Prostate gland (tissue), 2 donors: ENCODE data around the gene NRN1L.

Source experiments
- POLR2A ChIP-seq: fragments of 450-650 bp; IDR thresholded peaks from one replicate; pipeline ENCODE4 v1.6.1; 2016; ENCODE audit warnings: antibody characterized with exemption, mild to moderate bottlenecking
- TF ChIP-seq, protein P1 (sequence below), 4 experiments: fragments of 200-600 bp in 2 of 4; fragments of 450-650 bp in 2 of 4; sonication (generic) in 2 of 4; IDR thresholded peaks; 1 replicate in 3 of 4; 2 replicates in 1 of 4; pipeline ENCODE4 v1.5.1; 2016 to 2019; ENCODE audit warnings: antibody characterized with exemption in 4 of 4, mild to moderate bottlenecking in 2 of 4, moderate library complexity in 2 of 4

DNA sequence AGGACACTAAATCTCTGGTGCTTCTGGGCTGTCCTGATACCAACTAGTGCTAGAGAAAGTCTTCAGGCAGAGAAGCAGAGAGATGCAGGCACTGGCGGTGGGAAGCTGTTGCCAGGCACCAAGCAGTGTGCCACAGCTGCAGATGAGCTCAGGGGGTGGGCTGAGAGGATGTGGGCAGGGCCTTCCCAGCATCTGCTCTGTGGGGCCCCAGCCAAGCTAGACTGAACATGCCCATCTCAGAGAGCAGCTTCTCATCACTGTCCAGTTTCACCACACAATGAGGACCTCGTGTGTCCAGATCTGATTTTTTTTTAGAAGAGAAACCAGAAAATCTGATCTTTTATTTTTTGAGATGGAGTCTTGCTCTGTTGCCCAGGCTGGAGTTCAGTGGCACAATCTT is 25.5 kb downstream of the NRN1L start:
- TF ChIP-seq, protein P1, sequence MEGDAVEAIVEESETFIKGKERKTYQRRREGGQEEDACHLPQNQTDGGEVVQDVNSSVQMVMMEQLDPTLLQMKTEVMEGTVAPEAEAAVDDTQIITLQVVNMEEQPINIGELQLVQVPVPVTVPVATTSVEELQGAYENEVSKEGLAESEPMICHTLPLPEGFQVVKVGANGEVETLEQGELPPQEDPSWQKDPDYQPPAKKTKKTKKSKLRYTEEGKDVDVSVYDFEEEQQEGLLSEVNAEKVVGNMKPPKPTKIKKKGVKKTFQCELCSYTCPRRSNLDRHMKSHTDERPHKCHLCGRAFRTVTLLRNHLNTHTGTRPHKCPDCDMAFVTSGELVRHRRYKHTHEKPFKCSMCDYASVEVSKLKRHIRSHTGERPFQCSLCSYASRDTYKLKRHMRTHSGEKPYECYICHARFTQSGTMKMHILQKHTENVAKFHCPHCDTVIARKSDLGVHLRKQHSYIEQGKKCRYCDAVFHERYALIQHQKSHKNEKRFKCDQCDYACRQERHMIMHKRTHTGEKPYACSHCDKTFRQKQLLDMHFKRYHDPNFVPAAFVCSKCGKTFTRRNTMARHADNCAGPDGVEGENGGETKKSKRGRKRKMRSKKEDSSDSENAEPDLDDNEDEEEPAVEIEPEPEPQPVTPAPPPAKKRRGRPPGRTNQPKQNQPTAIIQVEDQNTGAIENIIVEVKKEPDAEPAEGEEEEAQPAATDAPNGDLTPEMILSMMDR (IDR thresholded peaks at IDR 0.05) = no peak
- no peak for TF ChIP-seq POLR2A
